B cell (primary cell): Measurements from ENCODE around the gene IGFALS.

ENCODE experiments used
- CTCF ChIP-seq: fragments of 200-600 bp; IDR thresholded peaks from one replicate; pipeline ENCODE4 v1.8.0; 2022; ENCODE audit warnings: antibody characterized with exemption, mild to moderate bottlenecking
- EZH2 ChIP-seq: IDR thresholded peaks from 2 replicates; pipeline ENCODE4 v1.6.1; 2012; ENCODE audit warnings: borderline replicate concordance, low read depth, mild to moderate bottlenecking, moderate library complexity, low read length; ENCODE audit not compliant: insufficient read depth, poor library complexity, severe bottlenecking

GRCh38 chr16:1777375-1778199 is 15.9 kb downstream of the IGFALS start:
- TF ChIP-seq CTCF, result no peak
- TF ChIP-seq EZH2, result no peak
